ENCODE results near the gene ZFAND2A. TPM values are rescaled to one million over a fixed set of nuclear protein-coding genes. Genes with fewer than 3 reads are reported as not detected.

The ZFAND2A gene
- total RNA-seq, 1 experiment from 2014 or later: 51.2 TPM

GRCh38 chr7:1122832-1123501 lies 37.0 kb downstream of the ZFAND2A start:
- peaks cover 12% of the 10 kb centered on the region for H3F3A ChIP-seq (ENCODE audit: insufficient read depth, low read depth)
- intact Hi-C loops (cut with micrococcal nuclease; ENCODE audit: unreplicated experiment): no loop called here
- POLR2A ChIA-PET (ENCODE audit: unreplicated experiment): no interaction called here
- H3K4me3 ChIP-seq: no peak overlapping the region
- H3K9me2 ChIP-seq (ENCODE audit: insufficient read depth): no peaks in the 10 kb centered on the region
- H3K27me3 ChIP-seq (ENCODE audit: insufficient read depth, low read depth): no peaks in the 10 kb centered on the region
- H4K20me1 ChIP-seq (ENCODE audit: insufficient read depth): peaks cover 28% of the 10 kb centered on the region
- H2AFZ ChIP-seq: no peak overlapping the region
- no peaks in the 10 kb centered on the region for H3K9me3 ChIP-seq (ENCODE audit: insufficient read depth, low read depth)
- no peak overlapping the region for H3K4me2 ChIP-seq
- CTCF ChIA-PET: no interaction called here
- H3K27ac ChIP-seq: no peak overlapping the region
- TF ChIP-seq CTCF (conservative IDR thresholded peaks at IDR 0.05) (no peak), EZH2 (IDR thresholded peaks at IDR 0.05; ENCODE audit: low read depth) (no peak)
- H3K4me1 ChIP-seq (replicated peaks; ENCODE audit: insufficient read depth): no peaks in the 10 kb centered on the region
- DNase-seq: no peak
- no TSS peak for BruUV-seq (replicated peaks)
- H3K79me2 ChIP-seq (ENCODE audit: low read depth): peaks cover 13% of the 10 kb centered on the region; the same call in 1 of the 2 replicates
- H3K36me3 ChIP-seq (ENCODE audit: low read depth): peaks cover 6% of the 10 kb centered on the region

- Histone ChIP-seq H3K4me1 (replicated peaks; ENCODE audit: insufficient read depth) (no peaks in the 10 kb centered on the region), H3K27me3 (ENCODE audit: insufficient read depth, low read depth) (no peaks in the 10 kb centered on the region), H3K9me3 (ENCODE audit: insufficient read depth, low read depth) (no peaks in the 10 kb centered on the region), H3K79me2 (ENCODE audit: low read depth) (peaks cover 17% of the 10 kb centered on the region), H2AFZ (no peak overlapping the region), H4K20me1 (ENCODE audit: insufficient read depth) (peaks cover 32% of the 10 kb centered on the region), H3K9me2 (ENCODE audit: insufficient read depth) (no peaks in the 10 kb centered on the region), H3K4me3 (no peak overlapping the region), H3K27ac (no peak overlapping the region), H3K36me3 (ENCODE audit: low read depth) (peaks cover 3% of the 10 kb centered on the region), H3K4me2 (no peak overlapping the region), H3F3A (ENCODE audit: insufficient read depth, low read depth) (peaks cover 17% of the 10 kb centered on the region)
- intact Hi-C loops (cut with micrococcal nuclease; ENCODE audit: unreplicated experiment): no loop called here
- TF ChIP-seq EZH2 (IDR thresholded peaks at IDR 0.05; ENCODE audit: low read depth): no peak
- no peak for TF ChIP-seq CTCF (conservative IDR thresholded peaks at IDR 0.05)
- no TSS peak for BruUV-seq (replicated peaks)
- CTCF ChIA-PET: interaction anchor here (0.8 kb wide), 1 partner anchor 55 kb away, joined by 3 read pairs; no protein-coding TSS in a partner anchor
- no peak for DNase-seq
- POLR2A ChIA-PET (ENCODE audit: unreplicated experiment): no interaction called here
These were observed 37.8 kb downstream of the ZFAND2A start for GRCh38 chr7:1121886-1122831.

GRCh38 chr7:1121476-1121875 lies 38.5 kb downstream of the ZFAND2A start:
- Histone ChIP-seq H3K9me3 (ENCODE audit: insufficient read depth, low read depth) (no peaks in the 10 kb centered on the region), H3K4me2 (no peak overlapping the region), H3K4me1 (replicated peaks; ENCODE audit: insufficient read depth) (no peaks in the 10 kb centered on the region), H3K27me3 (ENCODE audit: insufficient read depth, low read depth) (no peaks in the 10 kb centered on the region), H3F3A (ENCODE audit: insufficient read depth, low read depth) (peaks cover 14% of the 10 kb centered on the region), H4K20me1 (ENCODE audit: insufficient read depth) (peaks cover 32% of the 10 kb centered on the region), H3K36me3 (ENCODE audit: low read depth) (no peaks in the 10 kb centered on the region), H3K79me2 (ENCODE audit: low read depth) (peaks cover 17% of the 10 kb centered on the region), H2AFZ (no peak overlapping the region), H3K4me3 (no peak overlapping the region), H3K9me2 (ENCODE audit: insufficient read depth) (no peaks in the 10 kb centered on the region), H3K27ac (no peak overlapping the region)
- ChIA-PET CTCF (interaction anchor here (0.8 kb wide), 1 partner anchor 56 kb away, joined by 3 read pairs; no protein-coding TSS in a partner anchor), POLR2A (ENCODE audit: unreplicated experiment) (no interaction called here)
- no peak for DNase-seq
- TF ChIP-seq EZH2 (IDR thresholded peaks at IDR 0.05; ENCODE audit: low read depth) (no peak), CTCF (conservative IDR thresholded peaks at IDR 0.05) (no peak)
- no TSS peak for BruUV-seq (replicated peaks)
- intact Hi-C loops (cut with micrococcal nuclease; ENCODE audit: unreplicated experiment): no loop called here

Measured in PC-9 (cell line).